ENCODE measurements around the gene OR10AD1.

- TF ChIP-seq CTCF (IDR thresholded peaks at IDR 0.05) (no peak), POLR2A (IDR thresholded peaks at IDR 0.05) (no peak), EP300 (IDR thresholded peaks at IDR 0.05) (no peak)
These were observed 4.1 kb downstream of the OR10AD1 start for GRCh38 chr12:48198985-48199384.
